D721Med (cell line): ENCODE measurements around the gene DOCK11.

Experiments used
- DNase-seq: peaks from one replicate; pipeline ENCODE4 v3.0.0; 2011; ENCODE audit warnings: low spot score; ENCODE audit not compliant: insufficient read length
- FAIRE-seq: peaks from 2 replicates; lab custom pipeline; 2011; peaks lifted over from hg19 to GRCh38; lab: Jason Lieb, UNC
- TF ChIP-seq, protein P1 (sequence below): IDR thresholded peaks from 2 replicates; pipeline ENCODE4 v1.5.1; 2012; ENCODE audit warnings: mild to moderate bottlenecking, control low read depth; ENCODE audit not compliant: insufficient read depth; ENCODE audit errors: missing control alignments

DOCK11 gene

DNA sequence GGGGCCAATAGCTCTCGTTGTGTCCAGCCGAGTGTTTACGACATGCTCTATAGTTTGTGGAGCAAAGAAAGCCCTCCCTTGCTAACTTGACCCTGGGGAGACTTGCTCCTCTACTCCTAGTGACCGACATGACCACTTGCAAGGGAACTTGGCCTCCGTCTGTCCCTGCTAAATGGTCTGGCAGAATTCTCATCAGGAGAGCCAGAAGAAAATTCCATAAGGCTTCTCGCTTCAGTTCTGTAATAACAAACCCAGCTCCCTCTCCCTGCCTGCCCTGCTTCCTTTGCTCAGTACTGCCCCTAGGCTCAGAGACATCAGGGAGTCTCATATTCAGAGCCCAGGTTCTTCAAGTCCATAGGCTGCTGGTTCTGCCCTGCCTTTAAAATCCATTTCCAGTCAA is 13.0 kb downstream of the DOCK11 start:
- TF ChIP-seq, protein P1, sequence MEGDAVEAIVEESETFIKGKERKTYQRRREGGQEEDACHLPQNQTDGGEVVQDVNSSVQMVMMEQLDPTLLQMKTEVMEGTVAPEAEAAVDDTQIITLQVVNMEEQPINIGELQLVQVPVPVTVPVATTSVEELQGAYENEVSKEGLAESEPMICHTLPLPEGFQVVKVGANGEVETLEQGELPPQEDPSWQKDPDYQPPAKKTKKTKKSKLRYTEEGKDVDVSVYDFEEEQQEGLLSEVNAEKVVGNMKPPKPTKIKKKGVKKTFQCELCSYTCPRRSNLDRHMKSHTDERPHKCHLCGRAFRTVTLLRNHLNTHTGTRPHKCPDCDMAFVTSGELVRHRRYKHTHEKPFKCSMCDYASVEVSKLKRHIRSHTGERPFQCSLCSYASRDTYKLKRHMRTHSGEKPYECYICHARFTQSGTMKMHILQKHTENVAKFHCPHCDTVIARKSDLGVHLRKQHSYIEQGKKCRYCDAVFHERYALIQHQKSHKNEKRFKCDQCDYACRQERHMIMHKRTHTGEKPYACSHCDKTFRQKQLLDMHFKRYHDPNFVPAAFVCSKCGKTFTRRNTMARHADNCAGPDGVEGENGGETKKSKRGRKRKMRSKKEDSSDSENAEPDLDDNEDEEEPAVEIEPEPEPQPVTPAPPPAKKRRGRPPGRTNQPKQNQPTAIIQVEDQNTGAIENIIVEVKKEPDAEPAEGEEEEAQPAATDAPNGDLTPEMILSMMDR, result no peak
- DNase-seq (no peak), FAIRE-seq (no peak)

- DNase-seq (no peak), FAIRE-seq (no peak)
- TF ChIP-seq, protein P1, result no peak
Observed at GRCh38 chrX:118510111-118510510, 14.5 kb downstream of the DOCK11 start.

DNA sequence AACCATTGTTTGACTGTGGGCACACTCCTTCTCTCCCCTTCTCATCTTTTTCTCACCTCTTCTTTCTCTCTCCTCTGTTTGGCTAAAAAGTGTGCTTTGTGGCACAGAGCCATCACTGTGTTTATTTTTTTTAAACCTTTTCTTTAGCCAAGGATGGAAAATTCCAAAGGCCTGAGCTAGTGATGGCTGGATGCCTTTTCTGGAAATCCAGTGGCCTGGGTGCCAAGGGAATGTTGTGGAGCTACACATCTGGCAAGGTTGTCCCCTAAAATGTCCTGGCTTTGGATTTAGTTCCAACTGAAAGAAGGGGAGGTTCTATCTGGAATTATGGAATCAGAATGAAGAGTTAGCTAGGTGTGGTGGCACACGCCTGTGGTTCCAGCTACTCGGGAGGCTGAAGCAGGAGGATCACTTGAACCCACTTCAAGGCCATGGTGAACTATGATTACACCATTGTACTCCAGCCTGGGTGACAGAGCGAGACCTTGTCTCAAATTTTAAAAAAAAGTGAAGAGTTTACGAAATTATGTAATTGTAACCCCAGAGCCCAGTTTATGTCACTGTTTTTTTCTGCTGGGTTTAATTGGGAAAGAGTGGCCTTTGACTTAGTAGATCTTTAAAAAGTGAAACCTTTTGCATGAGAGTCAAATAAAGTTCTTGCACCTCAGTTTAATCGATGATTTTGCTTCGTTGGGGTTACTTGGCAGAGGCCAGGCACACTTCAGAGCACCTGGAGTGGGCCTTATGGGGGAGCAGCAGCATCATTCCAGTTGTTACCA is 17.7 kb downstream of the DOCK11 start:
- TF ChIP-seq, protein P1, result no peak
- no peak for DNase-seq
- no peak for FAIRE-seq

- TF ChIP-seq, protein P1, result no peak
- FAIRE-seq (no peak), DNase-seq (no peak)
Observed at GRCh38 chrX:118519411-118520215, 24.0 kb downstream of the DOCK11 start.

DNA sequence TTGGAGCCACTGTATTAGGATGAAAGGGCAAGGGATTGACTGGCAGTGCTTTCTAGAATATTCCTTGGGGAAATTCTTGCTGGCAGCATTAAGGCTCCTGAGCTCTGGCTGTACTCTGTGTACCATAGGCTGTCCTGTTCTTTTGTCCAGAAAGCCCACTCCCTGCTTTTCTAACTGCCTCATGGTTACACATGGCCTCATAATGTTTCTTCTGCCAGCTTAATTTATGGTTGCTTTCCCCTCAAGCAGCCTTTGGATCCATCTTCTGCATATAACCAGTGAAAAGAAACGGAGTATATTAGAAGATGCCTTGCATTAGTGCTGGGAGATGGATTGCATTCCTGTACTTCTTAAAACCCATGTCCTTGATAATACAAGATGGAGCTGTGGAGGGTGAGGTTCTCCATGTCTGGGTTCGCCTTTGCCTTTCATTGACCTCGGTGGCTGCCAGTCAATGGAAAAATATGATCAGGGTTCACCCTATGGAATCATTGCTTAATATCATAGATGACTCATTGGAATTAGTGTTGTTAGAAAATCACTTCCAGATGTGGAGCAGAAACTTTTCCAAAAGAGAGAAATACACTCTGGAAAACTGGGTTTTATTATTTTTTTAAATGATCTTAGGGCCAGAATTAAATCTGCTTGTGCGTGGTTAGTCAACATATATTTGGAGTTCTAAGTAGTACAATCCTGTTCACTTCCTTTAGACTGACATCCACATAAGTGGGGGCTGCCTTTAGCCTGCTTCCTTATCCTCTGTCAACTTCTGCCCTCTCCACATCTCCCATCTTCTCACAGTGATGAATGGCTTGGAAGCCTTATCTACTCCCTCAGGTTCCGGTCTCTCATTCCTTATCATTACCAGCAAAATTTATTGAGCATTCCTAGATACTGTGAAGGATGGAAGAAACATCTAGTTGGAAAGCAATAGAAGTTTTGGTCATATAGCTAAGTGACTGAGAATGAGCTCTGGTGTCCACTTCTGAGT is 24.9 kb downstream of the DOCK11 start:
- FAIRE-seq (no peak), DNase-seq (no peak)
- TF ChIP-seq, protein P1, result no peak

DNA sequence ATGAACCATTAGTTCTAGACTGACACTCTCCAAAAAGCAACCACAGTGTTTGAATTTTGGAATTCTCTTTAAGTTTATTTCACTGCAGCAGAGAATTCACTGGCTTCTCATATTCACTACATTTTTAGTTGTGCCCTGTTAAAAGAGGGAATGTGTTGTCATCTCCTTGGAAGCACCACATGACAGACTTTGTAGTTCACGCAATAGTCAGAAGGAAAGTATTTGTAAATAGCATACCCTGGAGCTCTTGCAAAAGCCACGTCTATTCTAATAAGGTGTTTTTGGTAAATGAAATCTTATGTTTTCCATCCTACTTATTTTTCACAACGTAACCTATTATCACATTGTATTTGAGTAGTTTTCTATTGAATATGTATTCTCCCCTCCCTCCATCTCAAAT is 25.8 kb downstream of the DOCK11 start:
- DNase-seq, result no peak
- TF ChIP-seq, protein P1, result no peak
- FAIRE-seq, result peak; percentile 21
